T-helper 17 cell (primary cell): ENCODE measurements around the gene EMILIN1. TPM values are rescaled to one million over a fixed set of nuclear protein-coding genes. Genes with fewer than 3 reads are reported as not detected.
A peak's percentile ranks its signal among the peaks of the same experiment; 100 is the strongest.

Experiments
- ATAC-seq: fragments of 150-1000 bp; cut with Tn5 transposase; 2 replicates; pipeline ENCODE4 v1.10.0; 2021; ENCODE audit warnings: mild to moderate bottlenecking, moderate library complexity
- DNase-seq, 3 donors: peaks; one replicate each; pipeline versions ENCODE4 v3.0.0 to v3.0.0-alpha.2; 2020 to 2021
- H3K9me3 ChIP-seq: one replicate; pipeline ENCODE4 v1.7.0; 2013; ENCODE audit warnings: low read length, mild to moderate bottlenecking; ENCODE audit not compliant: control insufficient read depth, poor library complexity, severe bottlenecking
- H3K27ac Mint-ChIP-seq: one replicate; pipeline ENCODE4 v1.8.0; 2022; ENCODE audit warnings: mild to moderate bottlenecking, moderate library complexity, mixed read lengths
- H3K27me3 Mint-ChIP-seq: one replicate; pipeline ENCODE4 v1.8.0; 2022; ENCODE audit warnings: mixed read lengths
- H3K36me3 Mint-ChIP-seq: one replicate; pipeline ENCODE4 v1.8.0; 2022; ENCODE audit warnings: low read depth, mixed read lengths
- H3K4me1 Mint-ChIP-seq: one replicate; pipeline ENCODE4 v1.8.0; 2022; ENCODE audit warnings: mild to moderate bottlenecking, mixed read lengths
- H3K4me3 Mint-ChIP-seq: one replicate; pipeline ENCODE4 v1.8.0; 2022; ENCODE audit warnings: mild to moderate bottlenecking, moderate library complexity, mixed read lengths
- total RNA-seq, 4 donors: library from RNA in 2 of 4; stranded (reverse) in 2 of 4; gene quantifications; one replicate each; pipeline ENCODE4 v1.2.3 and lab custom pipeline; 2022 to 2026

EMILIN1 gene
- total RNA-seq, 2 donors from 2014 or later, result 0.32 to 1.7 TPM

DNA sequence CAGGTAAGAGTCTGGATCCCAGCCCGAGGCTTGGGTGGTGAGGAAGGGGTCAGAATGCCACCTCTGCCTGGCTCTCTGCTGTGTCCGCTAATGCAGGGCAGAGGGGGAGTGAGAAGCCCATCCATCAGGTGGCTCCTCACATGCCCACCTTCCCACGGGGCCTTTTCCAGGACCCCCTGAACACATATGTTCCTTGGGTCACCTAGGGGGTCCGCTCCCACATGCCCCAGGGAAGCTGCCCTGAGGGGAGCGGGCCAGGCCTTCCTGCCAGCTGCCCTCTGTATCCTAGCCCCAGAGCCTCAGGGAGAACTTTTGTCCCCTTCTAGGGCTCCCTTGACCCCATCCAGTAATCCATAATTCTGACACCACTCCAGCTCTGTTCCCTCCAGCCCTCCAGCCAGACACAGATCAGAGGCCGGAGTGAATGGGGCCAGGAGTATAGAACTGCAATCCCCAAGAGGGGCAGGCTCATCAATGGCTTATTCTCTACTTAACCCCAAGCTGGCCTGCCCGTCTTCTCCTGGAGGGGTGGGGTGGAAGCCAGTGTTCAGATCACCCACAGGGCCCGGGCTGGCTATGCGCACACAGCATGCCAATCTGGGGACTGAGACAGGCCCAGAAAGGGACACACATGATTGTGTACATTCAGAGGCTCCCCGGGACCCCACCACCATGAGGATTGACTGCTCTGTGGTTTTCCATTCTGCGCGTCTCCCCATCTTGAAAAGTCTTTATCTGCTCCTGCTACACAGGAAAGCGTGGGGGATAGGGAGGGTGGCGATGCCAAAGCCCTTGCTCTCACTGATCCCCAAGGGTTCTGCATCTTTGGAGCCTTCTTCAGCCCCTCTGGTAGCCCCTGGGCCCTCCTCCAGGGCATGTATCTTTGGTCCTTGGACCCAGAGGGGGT, 1.1 kb downstream of the EMILIN1 start:
- H3K27ac Mint-ChIP-seq, result no peak overlapping the region
- DNase-seq (no peak), ATAC-seq (no peak)
- H3K4me3 Mint-ChIP-seq, result no peak overlapping the region
- no peaks in the 10 kb centered on the region for H3K9me3 ChIP-seq
- no peaks in the 10 kb centered on the region for H3K27me3 Mint-ChIP-seq
- peaks cover 44% of the 10 kb centered on the region for H3K4me1 Mint-ChIP-seq
- no peaks in the 10 kb centered on the region for H3K36me3 Mint-ChIP-seq

DNA sequence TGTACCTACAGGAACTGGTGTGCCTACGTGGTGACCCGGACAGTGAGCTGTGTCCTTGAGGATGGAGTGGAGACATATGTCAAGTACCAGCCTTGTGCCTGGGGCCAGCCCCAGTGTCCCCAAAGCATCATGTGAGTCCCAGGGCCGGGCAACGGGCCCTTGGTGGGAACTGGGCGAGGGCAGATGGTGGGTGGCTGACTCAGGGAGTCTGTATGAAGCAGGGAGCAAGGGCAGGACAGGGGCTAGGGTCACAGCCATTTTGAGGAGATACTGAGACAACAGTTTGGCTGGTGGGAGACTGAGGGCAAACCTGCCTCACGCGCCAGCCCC, 1.7 kb downstream of the EMILIN1 start:
- no peaks in the 10 kb centered on the region for H3K9me3 ChIP-seq
- Mint-ChIP-seq H3K4me3 (no peak overlapping the region), H3K36me3 (no peaks in the 10 kb centered on the region), H3K27me3 (no peaks in the 10 kb centered on the region), H3K27ac (no peak overlapping the region), H3K4me1 (peaks cover 38% of the 10 kb centered on the region)
- ATAC-seq (no peak), DNase-seq (no peak)

GRCh38 chr2:27080603-27080936, 2.2 kb downstream of the EMILIN1 start:
- no peaks in the 10 kb centered on the region for H3K36me3 Mint-ChIP-seq
- peak overlapping the region; percentile 82 for H3K27ac Mint-ChIP-seq
- H3K27me3 Mint-ChIP-seq, result no peaks in the 10 kb centered on the region
- ATAC-seq (no peak), DNase-seq (no peak)
- H3K4me1 Mint-ChIP-seq, result peaks cover 36% of the 10 kb centered on the region
- H3K9me3 ChIP-seq, result no peaks in the 10 kb centered on the region
- peak overlapping the region; percentile 87 for H3K4me3 Mint-ChIP-seq

- DNase-seq (no peak), ATAC-seq (no peak)
- no peaks in the 10 kb centered on the region for H3K9me3 ChIP-seq
- Mint-ChIP-seq H3K27me3 (no peaks in the 10 kb centered on the region), H3K27ac (peak overlapping the region; percentile 82), H3K4me3 (peak overlapping the region; percentile 87), H3K36me3 (no peaks in the 10 kb centered on the region), H3K4me1 (peaks cover 33% of the 10 kb centered on the region)
Measured at GRCh38 chr2:27081984-27082772, 3.8 kb downstream of the EMILIN1 start.

DNA sequence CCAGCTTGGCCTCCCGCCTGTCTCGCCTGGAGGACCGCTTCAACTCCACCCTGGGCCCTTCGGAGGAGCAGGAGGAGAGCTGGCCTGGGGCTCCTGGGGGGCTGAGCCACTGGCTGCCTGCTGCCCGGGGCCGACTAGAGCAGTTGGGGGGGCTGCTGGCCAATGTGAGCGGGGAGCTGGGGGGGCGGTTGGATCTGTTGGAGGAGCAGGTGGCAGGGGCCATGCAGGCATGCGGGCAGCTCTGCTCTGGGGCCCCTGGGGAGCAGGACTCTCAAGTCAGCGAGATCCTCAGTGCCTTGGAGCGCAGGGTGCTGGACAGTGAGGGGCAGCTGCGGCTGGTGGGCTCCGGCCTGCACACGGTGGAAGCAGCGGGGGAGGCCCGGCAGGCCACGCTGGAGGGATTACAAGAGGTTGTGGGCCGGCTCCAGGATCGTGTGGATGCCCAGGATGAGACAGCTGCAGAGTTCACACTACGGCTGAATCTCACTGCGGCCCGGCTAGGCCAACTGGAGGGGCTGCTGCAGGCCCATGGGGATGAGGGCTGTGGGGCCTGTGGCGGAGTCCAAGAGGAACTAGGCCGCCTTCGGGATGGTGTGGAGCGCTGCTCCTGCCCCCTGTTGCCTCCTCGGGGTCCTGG, 4.5 kb downstream of the EMILIN1 start:
- no peaks in the 10 kb centered on the region for H3K9me3 ChIP-seq
- DNase-seq, result no peak
- H3K27ac Mint-ChIP-seq, result no peak overlapping the region
- H3K4me1 Mint-ChIP-seq, result peaks cover 32% of the 10 kb centered on the region
- H3K36me3 Mint-ChIP-seq, result no peaks in the 10 kb centered on the region
- no peak overlapping the region for H3K4me3 Mint-ChIP-seq
- no peak for ATAC-seq
- H3K27me3 Mint-ChIP-seq, result no peaks in the 10 kb centered on the region

GRCh38 chr2:27083410-27084296, 5.2 kb downstream of the EMILIN1 start:
- no peaks in the 10 kb centered on the region for H3K36me3 Mint-ChIP-seq
- H3K27me3 Mint-ChIP-seq, result no peaks in the 10 kb centered on the region
- peak overlapping the region; percentile 55 for H3K4me3 Mint-ChIP-seq
- peaks cover 31% of the 10 kb centered on the region for H3K4me1 Mint-ChIP-seq
- ATAC-seq, result no peak
- H3K9me3 ChIP-seq, result no peaks in the 10 kb centered on the region
- no peak overlapping the region for H3K27ac Mint-ChIP-seq
- DNase-seq, result no peak

GRCh38 chr2:27084297-27085061, 6.1 kb downstream of the EMILIN1 start:
- H3K27ac Mint-ChIP-seq, result peak overlapping the region; percentile 83
- DNase-seq (no peak), ATAC-seq (no peak)
- H3K9me3 ChIP-seq, result no peaks in the 10 kb centered on the region
- H3K27me3 Mint-ChIP-seq, result no peaks in the 10 kb centered on the region
- no peaks in the 10 kb centered on the region for H3K36me3 Mint-ChIP-seq
- peak overlapping the region; percentile 55 for H3K4me3 Mint-ChIP-seq
- peaks cover 31% of the 10 kb centered on the region for H3K4me1 Mint-ChIP-seq

GRCh38 chr2:27085062-27085672, 6.8 kb downstream of the EMILIN1 start:
- no peaks in the 10 kb centered on the region for H3K27me3 Mint-ChIP-seq
- H3K9me3 ChIP-seq, result no peaks in the 10 kb centered on the region
- H3K4me3 Mint-ChIP-seq, result peak overlapping the region; percentile 92
- H3K27ac Mint-ChIP-seq, result peak overlapping the region; percentile 83
- H3K4me1 Mint-ChIP-seq, result peaks cover 29% of the 10 kb centered on the region
- ATAC-seq, result no peak
- H3K36me3 Mint-ChIP-seq, result no peaks in the 10 kb centered on the region
- DNase-seq, result no peak

GRCh38 chr2:27085673-27086089, 7.3 kb downstream of the EMILIN1 start:
- Mint-ChIP-seq H3K4me3 (peak overlapping the region; percentile 92), H3K36me3 (no peaks in the 10 kb centered on the region), H3K4me1 (peaks cover 27% of the 10 kb centered on the region), H3K27me3 (no peaks in the 10 kb centered on the region), H3K27ac (peak overlapping the region; percentile 83)
- ATAC-seq (no peak), DNase-seq (no peak)
- no peaks in the 10 kb centered on the region for H3K9me3 ChIP-seq

DNA sequence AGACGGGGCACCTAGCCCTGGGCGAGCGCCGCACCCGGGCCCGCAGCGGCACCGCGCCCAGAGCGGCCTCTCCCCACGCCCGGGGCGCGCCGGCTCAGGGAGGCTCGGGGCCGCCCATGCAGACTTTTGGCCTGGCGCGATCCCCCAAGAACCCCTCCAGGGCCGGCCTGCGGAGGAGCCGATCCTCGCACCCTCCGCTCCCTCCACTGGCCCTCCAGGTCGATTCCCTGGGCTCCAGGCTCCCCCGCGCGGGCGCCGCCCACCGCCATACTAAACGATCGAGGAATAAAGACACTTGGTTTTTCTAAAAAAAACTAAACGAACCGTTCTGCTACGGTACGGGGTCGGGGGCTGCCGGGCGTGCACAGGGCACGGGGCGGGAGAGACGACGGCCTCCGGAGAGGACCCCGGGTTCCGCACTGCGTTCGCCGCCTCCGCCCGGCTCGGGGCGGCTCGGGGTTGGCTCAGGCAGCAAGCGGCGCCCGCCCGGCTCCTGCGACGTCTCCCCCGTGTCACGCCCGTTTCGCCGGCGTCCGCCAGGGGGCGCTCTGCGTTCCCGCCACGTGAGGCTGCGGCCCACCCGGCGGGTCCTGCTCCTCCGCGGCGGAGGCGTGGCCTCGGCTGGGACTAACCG, 7.8 kb downstream of the EMILIN1 start:
- peak; percentile 98 to 100 (median 99) for DNase-seq
- Mint-ChIP-seq H3K27ac (peak overlapping the region; percentile 83), H3K27me3 (no peaks in the 10 kb centered on the region), H3K36me3 (no peaks in the 10 kb centered on the region), H3K4me3 (peak overlapping the region; percentile 92), H3K4me1 (peaks cover 21% of the 10 kb centered on the region)
- H3K9me3 ChIP-seq, result no peaks in the 10 kb centered on the region
- peak; percentile 94 for ATAC-seq

DNA sequence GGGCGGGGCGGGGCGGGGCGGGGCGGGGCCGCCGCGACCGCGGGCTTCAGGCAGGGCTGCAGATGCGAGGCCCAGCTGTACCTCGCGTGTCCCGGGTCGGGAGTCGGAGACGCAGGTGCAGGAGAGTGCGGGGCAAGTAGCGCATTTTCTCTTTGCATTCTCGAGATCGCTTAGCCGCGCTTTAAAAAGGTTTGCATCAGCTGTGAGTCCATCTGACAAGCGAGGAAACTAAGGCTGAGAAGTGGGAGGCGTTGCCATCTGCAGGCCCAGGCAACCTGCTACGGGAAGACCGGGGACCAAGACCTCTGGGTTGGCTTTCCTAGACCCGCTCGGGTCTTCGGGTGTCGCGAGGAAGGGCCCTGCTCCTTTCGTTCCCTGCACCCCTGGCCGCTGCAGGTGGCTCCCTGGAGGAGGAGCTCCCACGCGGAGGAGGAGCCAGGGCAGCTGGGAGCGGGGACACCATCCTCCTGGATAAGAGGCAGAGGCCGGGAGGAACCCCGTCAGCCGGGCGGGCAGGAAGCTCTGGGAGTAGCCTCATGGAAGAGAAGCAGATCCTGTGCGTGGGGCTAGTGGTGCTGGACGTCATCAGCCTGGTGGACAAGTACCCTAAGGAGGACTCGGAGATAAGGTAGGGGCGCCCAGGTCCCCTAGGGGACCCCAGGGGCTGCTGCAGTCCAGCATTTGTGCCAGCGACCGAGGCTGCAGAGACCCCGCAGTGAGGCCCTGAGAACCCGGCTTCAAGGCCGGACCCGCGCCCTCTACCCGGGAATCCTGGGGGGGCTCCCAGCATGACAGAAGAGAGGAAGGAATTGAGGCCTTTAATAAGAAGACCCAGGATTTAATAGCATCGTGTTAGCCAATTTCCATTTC, 8.5 kb downstream of the EMILIN1 start, which contains the start of gene KHK:
Gene KHK (plus strand): TSS at position 49 of the 870 bp plus-strand sequence. CDS start 488 bp downstream, at position 537.
- no peaks in the 10 kb centered on the region for H3K27me3 Mint-ChIP-seq
- DNase-seq (no peak), ATAC-seq (no peak)

More for the DNA sequence above, 8.5 kb downstream of the EMILIN1 start, which contains the start of gene KHK:
- peak within 1 kb of the TSS; percentile 83 for H3K27ac Mint-ChIP-seq
- no peaks in the 10 kb centered on the region for H3K36me3 Mint-ChIP-seq
- peak within 1 kb of the TSS; percentile 92 for H3K4me3 Mint-ChIP-seq
- H3K4me1 Mint-ChIP-seq, result peaks cover 14% of the 10 kb centered on the region
- H3K9me3 ChIP-seq, result no peaks in the 10 kb centered on the region
